NCI-H774 (cell line): ENCODE results near the gene PRADC1.

Source experiments
- DNase-seq: peaks from one replicate; lab custom pipeline; 2025; lab: John Stamatoyannopoulos, UW

PRADC1 gene

DNA sequence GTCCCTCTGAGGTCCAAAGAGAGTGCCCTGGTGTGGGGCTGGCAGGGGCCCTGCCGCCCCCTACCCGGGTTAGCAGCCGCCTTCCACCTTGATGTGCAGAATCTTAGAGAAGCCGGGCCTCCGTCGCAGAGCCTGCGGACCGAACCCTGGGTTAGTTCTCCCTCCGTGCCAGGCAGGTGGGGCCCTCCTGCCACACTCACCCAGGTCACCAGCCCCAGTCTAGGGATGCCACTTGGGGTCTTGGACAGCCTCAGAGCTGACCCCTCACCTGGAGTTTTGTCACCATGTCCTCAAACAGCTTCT is 25.8 kb upstream of the PRADC1 start:
- DNase-seq, result no peak

DNA sequence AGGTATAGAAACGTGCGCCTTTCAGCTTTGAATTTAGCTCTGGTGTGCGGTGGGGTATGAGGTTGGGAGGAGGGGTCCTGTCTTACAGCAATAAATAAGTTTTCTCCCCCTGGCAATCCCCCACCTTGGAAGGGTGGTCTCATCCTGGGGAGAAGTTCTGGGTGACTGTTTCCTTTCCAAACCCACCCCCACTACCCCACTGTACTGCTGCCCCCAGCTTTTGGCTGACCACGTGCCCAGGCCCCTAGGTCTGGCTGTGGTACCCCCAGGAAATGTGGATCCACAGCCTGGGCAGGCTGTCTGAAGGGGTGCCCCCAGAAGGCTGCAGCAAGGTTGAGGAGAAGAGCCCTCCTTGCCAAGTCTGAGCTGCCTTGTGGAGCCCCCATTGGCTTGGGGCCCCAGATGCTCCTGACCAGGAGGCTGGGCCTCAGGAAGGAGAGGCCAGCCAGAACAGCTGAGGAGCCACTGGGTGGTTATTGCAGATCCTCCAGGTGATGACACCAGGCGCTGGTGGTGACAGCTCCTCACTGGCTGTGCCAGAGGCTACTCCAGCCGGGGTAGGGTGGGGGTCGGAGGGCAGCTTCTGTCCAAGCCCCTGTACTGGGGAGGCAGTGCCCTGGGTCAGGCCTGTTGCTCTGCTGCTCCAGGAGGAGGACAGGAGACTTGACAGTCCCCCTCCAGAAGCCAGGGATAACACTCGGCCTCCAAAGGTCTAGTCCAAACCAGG is 25.3 kb upstream of the PRADC1 start:
- no peak for DNase-seq

DNA sequence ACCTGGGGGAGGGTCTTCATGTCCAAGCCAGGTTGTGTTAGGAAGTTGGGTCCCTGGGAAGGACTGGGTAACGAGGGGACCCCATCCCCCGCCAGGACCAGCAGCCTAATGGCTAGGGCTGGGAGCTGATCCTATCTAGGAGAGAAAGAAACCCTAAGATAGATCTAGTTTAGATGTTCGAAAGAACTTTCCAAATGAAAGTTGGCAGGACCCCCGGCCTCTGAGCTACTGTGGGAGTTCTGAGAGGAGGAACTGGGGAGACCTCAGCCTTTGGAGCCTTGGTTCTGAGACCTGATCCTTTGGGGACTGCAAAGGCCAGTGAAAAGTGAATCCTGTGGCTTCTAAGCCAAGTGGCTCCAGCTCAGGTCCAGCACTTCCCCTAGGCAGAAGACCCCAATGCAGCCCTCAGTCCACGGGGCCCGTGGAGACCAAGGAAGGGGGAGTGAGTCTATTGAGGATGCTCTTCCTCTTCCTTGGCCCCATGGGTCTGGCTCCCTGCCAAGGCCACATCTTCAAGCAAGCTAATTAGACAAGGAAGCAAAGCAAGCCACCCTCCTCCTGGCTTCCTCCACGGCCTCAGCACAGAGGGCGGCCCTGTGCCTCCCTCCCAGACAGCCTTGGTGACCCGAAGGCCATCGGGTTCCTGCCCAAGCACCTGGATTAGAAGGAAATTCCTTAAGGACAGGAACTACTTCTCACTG is 24.5 kb upstream of the PRADC1 start:
- no peak for DNase-seq

DNA sequence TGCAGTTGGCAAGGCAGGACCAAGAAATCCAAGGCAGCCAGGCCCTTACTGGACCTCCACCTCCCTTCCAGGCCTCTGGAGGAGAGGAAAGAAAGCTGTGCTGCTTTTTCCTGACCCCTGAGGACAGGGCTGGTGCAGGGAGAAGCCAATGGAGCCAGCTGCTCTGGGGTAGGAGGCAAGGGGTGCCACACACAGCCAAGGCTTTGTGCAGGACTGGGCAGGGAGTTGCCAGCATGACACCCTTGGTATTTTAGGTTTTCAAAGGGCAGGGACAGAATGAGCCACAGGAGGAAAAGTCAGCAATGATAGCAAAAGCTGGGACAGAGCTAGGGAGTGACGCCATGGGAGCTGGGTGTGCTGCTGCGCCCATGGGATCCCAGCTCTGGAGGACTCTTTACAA is 24.0 kb upstream of the PRADC1 start:
- no peak for DNase-seq

DNA sequence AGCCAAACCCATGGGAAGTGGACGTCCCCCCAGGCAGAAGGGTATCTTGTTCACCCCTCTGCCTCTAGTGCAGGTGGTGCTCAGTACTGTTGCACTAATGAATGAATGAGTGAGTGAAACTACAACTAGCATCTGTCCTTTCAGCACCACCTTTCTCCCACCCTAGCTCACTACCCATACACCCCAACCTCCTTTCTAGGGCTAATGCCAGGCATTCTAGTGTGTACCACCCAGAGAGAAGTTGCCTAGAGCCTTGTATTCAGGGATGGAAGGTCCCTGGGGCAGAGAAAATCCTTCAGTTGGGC is 23.5 kb upstream of the PRADC1 start:
- no peak for DNase-seq

DNA sequence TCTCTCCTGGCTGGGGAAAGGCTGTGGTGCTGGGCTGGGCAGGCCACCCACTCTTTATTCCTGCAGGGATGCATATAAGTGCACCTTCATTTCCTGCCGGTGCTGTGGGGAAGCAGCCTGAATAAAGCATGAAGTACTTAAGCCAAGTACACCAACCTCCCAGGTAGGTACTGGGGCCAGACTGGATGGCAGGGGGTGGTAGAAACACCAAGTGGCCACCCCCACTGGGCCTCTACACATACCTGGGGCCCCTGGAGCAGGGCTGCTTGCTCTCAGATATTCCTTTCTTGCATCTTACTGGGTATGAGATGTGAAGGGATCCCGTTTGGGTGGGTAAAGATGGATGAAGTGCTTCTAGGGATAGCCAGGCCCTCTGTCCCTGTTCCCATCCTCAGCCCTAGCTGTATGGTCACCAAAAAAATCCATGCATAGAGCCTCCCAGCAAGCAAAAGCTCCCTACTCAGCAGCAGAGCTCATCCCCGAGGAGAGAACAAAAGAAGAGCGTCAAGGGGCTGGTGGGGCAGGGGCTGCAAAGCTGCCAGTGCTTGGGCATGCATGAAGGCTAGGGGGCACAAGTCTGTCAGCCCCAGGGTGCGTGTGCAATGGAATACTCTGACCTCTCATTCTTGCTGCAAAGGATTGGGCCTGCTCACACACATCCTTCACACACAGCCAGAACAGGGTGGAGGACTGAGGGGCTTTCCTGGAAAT is 23.0 kb upstream of the PRADC1 start:
- no peak for DNase-seq

DNA sequence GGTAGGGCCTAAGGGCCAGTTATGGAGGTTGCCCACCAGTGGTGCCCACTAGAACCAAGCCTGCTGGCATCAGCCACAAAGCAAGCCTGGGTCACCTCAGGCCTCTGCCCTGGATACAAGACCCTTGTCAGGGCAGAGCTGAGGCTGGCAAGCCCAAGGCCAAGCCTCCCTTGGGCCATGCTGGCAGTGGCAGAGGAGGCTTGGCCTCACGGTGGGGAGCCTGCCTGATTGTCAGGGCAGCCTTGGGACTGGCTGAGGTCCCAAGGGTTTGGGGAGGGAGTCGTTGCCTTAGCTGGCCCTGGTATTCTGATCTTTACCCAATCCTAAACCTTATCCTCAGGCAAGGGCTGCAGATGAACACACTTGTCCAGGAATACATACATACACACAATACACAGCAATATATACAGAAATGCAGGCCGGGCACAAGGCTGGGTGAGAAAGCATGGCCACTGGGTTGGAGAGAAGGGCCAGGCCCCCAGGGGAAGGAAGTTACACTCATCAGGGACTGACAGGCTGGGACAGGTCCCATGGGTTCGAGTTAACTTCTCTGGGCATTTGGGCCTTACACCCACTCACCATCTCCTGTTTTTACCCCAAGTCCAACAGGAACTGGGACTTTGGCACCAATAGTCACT is 22.1 kb upstream of the PRADC1 start:
- DNase-seq, result no peak

DNA sequence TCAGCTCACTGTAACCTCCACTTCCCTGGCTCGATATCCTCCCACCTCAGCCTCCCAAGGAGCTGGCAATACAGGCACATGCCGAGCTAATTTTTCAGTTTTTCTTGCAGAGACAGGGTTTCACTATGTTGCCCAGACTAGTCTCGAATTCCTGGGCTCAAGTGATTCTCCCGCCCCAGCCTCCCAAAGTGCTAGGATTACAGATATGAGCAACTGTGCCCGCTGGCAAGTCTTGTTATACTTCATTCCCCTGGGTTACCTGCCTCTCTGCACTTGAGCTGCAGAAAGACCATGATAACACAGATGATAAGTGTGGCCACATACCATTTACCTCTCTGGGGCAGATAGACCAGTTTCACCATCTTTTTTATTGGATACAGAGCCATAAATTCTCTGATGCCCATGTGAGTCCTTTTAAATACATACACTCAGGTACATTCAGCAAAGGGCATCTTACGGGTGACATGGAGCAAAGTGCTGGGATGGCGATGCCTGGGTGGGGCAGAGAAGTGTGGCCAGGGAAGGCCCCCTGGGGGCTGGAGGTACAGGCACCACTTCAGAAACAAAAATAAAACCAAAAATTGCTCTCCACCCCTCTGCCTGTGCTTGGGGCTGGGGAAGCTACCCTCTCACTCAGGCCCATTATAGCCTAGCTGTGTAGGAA is 21.4 kb upstream of the PRADC1 start:
- DNase-seq, result no peak

DNA sequence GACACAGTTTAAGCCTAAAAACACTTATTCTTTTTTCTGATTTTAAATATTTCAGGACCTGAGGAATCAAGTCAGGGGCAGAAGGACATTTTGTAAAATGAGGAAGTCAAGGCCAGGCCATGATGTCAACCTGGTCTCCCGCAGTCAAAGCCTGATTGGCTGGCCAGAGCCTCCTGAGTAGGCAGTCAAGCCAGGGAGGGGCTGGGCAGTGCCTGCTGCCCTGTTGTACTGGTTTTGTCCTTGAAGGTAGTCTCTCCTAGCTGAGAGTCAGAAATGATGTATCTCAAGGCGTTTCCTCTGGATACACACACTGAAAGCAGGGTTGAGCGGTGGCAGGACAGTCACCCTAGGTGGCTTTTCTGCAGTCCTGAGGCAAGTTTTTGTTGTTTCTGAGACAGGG is 20.9 kb upstream of the PRADC1 start:
- DNase-seq, result no peak

DNA sequence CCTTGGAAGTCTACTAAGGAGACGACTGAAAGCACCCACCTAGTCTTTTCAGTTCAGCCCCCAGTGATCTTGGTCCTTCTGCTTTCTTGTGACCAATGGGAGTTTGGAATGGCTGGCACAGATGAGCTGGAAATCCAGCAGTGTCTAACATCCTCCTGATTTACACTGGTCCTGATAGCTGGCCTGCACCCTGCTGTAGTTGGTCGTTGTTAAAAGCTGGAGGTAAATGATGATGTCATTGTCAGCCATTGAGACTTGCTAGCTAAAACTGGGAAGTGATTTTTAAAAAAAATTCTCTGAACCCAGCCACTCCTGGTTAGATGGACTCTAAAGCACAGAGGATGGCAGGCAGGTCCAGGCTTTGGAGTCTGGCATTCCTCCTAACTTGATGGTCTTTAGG is 20.4 kb upstream of the PRADC1 start:
- DNase-seq, result no peak

DNA sequence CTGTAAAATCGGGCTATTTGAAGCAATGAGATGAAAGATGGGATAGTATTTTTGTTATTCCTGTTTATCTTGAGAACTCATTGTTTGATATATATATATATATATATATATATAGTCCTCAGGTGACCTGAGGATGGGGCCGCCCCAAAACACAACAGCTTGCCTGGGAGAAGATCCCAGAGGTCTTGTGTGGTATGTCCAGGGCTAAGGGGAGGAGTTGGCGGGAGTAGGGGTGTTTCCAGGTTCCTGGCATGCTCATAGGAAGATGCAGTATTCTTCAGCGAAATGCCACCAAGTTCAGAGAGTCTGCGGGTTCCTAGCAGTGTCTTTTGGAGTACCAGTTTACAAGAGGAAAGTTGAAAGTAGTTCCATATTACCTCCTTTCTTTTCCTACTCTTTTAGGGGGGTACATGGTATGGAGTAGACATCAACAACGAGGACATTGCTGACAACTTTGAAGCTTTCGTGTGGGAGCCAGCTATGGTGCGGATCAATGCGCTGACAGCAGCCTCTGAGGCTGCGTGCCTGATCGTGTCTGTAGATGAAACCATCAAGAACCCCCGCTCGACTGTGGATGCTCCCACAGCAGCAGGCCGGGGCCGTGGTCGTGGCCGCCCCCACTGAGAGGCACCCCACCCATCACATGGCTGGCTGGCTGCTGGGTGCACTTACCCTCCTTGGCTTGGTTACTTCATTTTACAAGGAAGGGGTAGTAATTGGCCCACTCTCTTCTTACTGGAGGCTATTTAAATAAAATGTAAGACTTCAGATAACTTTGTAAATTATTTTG is 19.4 kb upstream of the PRADC1 start:
- no peak for DNase-seq

DNA sequence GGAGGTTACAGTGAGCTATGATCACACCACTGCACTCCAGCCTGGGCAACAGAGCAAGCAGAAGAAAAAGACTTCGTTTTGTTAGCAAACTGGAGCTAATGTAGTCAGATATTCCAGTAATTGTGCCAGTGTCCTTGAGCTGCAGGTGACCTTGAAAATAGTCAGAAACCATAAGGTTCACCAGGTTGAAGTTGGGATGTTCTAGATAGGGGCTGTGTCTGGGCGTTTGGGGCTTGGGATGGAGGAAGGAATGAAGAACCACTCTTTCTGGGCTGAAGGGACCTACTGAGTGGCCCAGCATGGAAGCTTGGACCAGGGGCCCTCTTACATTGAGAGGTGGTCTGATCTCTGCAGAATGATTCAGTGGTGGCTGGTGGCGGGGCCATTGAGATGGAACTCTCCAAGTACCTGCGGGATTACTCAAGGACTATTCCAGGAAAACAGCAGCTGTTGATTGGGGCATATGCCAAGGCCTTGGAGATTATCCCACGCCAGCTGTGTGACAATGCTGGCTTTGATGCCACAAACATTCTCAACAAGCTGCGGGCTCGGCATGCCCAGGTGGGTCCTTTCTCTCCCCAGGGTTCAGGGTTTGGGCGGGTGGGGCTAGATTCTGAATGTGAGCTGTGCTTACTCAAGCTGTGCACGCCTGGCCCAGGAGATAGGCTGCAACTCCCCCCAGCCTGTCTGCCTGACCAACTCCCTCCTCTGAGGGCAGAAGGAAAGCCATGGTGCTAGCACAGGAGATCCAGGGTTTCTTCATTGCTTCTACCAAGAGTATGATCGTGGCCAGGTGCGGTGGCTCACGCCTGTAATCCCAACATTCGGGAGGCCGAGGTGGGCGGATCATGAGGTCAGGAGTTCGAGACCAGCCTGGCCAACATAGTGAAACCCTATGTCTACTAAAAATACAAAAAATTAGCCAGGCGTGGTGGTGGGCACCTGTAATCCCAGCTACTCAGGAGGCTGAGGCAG is 18.1 kb upstream of the PRADC1 start:
- DNase-seq, result no peak

DNA sequence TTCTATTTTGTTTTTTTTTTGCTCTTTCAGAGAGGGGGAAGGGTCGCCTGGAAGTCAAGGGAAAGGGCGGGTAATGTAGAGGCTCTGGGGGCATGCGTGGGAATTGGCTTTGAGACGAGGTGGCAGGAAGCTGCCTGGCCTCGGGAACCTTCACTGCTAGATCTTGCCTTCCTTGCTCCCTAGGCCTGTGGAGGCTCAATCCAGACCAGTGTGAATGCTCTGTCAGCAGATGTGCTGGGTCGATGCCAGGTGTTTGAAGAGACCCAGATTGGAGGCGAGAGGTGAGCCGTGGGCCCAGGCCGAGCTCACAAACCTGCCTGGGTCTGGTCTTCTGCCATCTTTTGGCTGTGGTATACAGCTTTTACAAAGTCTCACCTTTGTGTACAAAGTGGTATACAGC is 16.6 kb upstream of the PRADC1 start:
- DNase-seq, result no peak

DNA sequence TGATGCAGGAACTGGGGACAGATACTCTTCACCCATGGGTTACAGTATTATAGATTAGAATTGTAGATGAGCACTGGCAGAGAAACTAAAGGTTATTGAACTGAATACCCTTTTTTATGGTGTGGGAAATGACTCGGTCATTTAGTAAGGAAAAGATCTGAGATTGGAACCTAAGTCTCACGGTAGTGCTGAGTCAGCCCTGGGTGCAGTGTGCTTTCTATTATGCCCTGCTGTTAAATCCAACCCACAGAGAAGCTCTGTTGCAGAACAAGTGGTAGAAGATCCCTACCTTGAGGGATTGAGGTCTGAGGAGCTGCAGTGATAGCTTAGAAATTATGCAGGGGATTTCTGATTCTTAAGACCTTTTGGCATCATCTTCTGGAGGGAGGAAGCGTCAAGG is 13.8 kb upstream of the PRADC1 start:
- DNase-seq, result no peak

DNA sequence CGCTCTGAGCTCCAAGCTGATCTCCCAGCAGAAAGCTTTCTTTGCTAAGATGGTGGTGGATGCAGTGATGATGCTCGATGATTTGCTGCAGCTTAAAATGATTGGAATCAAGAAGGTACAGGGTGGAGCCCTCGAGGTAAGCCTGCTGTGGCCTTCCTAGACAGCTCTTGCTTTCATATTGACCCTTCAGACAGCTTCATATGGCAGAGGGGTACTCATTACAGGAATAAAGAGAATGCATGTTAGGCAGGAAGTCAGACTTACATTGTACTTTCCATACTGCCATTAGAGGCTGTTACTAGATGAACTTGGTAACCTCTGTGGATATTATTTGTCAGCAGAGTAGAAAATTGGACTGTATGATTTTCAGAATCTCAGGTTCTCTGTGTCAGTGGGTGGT is 11.5 kb upstream of the PRADC1 start:
- DNase-seq, result no peak

DNA sequence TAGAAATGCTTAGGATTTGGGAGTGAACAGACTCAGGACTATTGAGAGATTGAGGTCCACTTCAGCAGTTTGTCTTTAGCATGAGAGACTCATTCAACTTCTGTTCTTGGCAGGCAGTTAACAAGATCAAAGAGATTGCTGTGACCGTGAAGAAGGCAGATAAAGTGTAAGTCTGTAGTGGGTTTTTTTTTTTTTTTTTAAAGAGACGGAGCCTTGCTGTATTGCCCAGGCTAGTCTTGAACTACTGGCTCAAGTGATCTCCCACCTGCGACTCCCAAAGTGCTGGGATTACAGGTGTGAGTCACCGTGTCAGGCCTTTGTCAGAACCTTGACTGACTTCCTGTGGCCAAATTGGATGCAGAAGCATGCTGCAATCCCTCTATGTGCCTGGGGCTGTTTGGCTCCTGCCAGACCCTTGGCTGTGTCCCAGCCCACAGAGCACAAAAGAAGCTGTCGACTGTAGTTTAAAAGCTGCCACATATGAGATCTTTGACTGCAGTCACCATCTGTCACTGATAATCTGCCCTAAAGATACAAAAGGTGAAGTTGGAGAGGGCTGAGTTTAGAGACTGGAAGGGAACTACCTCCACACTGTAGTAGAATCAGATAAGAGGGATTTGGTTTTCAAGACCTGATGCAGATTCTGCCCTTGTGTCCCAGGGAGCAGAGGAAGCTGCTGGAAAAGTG is 11.0 kb upstream of the PRADC1 start:
- DNase-seq, result no peak

DNA sequence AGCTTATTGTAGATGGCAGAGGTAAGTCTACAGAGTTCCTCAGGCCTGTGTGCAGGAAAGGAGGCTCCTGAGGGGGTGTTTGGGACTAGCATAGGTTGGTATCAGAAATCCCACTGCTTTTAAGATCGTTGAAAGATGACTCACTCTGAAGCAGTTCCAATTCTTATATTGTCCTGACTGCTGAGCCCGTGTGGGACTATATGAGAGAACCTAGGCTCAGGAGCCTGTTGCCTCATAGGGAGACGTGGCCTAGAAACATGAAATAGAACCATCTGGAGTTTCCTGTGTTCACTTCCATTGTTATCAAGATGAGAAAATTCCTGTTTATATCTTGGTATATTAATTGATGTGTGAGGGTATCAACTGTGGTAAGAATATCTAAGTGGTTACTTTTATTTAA is 6.7 kb upstream of the PRADC1 start:
- DNase-seq, result no peak

DNA sequence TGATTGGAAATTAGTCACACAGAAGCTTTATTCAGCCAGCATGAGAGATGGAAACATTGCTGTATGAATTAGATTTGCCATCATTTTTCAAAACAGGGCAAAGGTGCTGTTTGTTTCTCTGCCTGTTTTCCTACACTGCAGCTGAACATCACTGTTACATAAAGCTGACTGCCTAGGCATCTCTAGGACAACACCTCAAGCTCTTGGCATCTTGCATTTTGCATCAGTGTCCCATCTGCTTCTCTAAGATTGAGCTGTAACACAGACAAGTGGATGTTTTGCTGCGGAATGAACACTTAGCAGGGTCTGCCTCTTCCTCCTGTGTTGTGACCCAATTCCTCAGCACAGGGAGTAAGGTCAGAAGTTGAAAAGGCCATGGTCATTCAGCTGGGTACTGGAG is 5.9 kb upstream of the PRADC1 start:
- DNase-seq, result no peak

DNA sequence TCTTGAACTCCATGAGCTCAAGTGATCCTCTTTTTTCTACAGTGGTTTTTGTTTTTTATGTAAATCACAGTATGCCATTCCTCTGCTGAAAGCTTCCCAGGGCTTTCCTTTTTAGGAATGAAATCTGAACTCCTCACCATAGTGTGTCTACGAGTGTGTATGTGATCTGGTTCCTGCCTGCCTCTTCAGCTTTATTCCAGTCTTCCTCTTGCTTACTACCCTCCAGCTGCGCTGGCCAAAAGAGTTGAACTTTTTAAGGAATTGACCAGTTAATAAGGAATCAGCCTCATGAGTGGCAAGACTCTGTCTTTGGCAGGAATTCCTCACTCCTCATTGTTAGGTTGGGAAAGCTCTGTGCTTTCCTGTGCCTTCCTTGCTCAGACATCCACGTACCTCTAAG is 5.1 kb upstream of the PRADC1 start:
- no peak for DNase-seq

DNA sequence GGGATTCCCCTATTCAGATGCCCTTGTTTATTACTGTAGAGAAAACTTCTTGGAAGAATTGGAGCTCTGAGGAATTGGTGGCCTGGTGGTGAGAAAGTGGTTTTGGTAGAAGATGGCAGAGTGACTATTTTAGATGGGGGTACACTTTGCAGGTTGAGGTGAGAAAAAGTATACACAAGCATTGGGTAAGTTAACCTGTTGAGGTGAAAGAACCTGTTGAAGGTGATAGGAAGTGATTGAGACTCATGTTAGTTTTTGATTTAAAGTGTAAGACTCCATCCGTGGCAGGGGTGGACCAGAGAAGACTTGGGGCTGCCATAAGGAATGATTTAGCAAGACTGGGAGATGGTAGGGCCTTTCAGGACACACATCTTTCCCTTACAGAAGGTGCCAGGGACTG is 4.1 kb upstream of the PRADC1 start:
- DNase-seq, result no peak
